ENCODE results near the gene DDRGK1. TPM values are rescaled to one million over a fixed set of nuclear protein-coding genes. Genes with fewer than 3 reads are reported as not detected.
A peak's percentile ranks its signal among the peaks of the same experiment; 100 is the strongest.

DDRGK1 gene
- polyA plus RNA-seq, 4 donors, result 37.1 to 96.9 (median 69.9) TPM

DNA sequence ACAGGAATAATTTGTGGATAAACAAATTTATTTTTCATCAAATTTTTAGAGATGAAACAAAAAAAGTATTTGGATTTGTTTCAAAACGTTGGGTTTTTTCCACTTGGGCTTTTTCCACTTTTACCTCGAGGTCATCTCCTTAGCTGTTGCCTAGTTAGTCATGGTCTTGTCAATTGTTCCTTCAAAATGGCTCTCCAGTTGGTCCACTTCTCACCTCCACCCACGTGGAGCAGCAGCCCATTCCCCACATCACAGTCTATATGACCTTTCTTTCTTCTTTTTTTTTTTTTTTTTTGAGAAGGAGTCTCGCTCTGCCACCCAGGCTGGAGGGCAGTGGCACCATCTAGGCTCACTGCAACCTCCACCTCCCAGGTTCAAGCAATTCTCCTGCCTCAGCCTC is 41.2 kb upstream of the DDRGK1 start:
- Histone ChIP-seq H3K9me3 (ENCODE audit: control insufficient read depth in 2 of 2, insufficient read depth in 1 of 2, low read depth in 1 of 2, low read length in 1 of 2) (no peaks in the 10 kb centered on the region), H3K27me3 (ENCODE audit: control insufficient read depth in 3 of 3, insufficient read depth in 3 of 3, low read length in 3 of 3) (peaks cover 0 to 69% (median 8%) of the 10 kb centered on the region in 3 donors), H3K27ac (ENCODE audit: low read depth in 1 of 3, low read length in 2 of 3) (no peak overlapping the region), H3K4me1 (ENCODE audit: control insufficient read depth in 3 of 3, insufficient read depth in 2 of 3, low read depth in 1 of 3, low read length in 2 of 3) (peaks cover 0 to 9% (median 2%) of the 10 kb centered on the region in 3 donors), H3K4me3 (ENCODE audit: low read depth in 1 of 3, low read length in 3 of 3) (no peak overlapping the region), H3K36me3 (ENCODE audit: control insufficient read depth in 3 of 3, insufficient read depth in 2 of 3, low read depth in 1 of 3, low read length in 3 of 3) (peaks cover 0 to 6% (median 0%) of the 10 kb centered on the region in 3 donors)
- no peak for DNase-seq
- no peak for FAIRE-seq
- 44 to 58% (median 57%) methylated on average over 4 of the region's 4 CpGs for WGBS, 3 donors

DNA sequence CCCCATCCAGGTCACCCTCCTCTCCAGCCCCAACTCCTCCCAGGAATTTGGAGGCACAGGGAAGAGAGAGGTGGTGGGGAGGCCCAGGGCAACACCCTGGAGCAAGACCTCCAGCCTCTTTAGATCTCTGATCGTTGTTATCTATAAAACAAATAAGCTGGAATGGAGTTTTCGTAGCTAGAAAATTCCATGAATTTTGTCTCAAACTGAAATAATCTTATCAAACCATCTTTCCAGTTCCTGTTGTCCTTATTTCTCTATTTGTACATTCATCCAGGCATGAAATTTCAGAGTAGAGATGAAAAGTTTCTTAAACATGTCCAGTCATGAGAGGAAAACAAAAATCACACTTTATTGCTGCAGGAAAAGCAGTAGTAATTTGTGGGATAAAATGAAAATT is 40.7 kb upstream of the DDRGK1 start:
- peaks cover 0 to 71% (median 10%) of the 10 kb centered on the region in 3 donors for H3K27me3 ChIP-seq (ENCODE audit: control insufficient read depth in 3 of 3, insufficient read depth in 3 of 3, low read length in 3 of 3)
- FAIRE-seq (no peak), DNase-seq (no peak)
- H3K36me3 ChIP-seq (ENCODE audit: control insufficient read depth in 3 of 3, insufficient read depth in 2 of 3, low read depth in 1 of 3, low read length in 3 of 3), result peaks cover 0 to 2% (median 0%) of the 10 kb centered on the region in 3 donors
- H3K4me1 ChIP-seq (ENCODE audit: control insufficient read depth in 3 of 3, insufficient read depth in 2 of 3, low read depth in 1 of 3, low read length in 2 of 3), result peaks cover 0 to 9% (median 2%) of the 10 kb centered on the region in 3 donors
- H3K4me3 ChIP-seq (ENCODE audit: low read depth in 1 of 3, low read length in 3 of 3), result no peak overlapping the region
- WGBS, 3 donors, result 39 to 66% (median 48%) methylated on average over 2 of the region's 2 CpGs
- H3K27ac ChIP-seq (ENCODE audit: low read depth in 1 of 3, low read length in 2 of 3), result no peak overlapping the region
- H3K9me3 ChIP-seq (ENCODE audit: control insufficient read depth in 2 of 2, insufficient read depth in 1 of 2, low read depth in 1 of 2, low read length in 1 of 2), result no peaks in the 10 kb centered on the region

DNA sequence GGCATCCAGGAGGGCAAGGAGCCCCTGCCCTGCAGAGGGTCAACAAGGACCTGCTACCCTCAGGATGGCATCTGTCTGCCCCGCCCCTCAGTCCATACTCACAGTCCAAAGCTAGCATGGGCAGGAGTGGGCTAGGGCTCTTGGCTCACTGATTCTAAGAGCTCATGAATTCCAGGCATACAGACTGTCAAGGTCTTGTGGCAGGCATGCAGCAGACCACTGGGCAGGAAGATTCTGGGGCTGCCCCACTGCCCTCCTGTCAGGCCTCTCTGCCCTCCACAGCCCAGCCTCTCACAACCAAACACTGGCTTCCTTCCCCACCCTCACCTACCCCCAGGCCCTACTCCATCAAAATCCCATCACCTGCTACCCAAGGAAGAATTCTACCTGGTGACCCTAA is 40.1 kb upstream of the DDRGK1 start:
- DNase-seq (no peak), FAIRE-seq (no peak)
- peaks cover 0 to 13% (median 2%) of the 10 kb centered on the region in 3 donors for H3K4me1 ChIP-seq (ENCODE audit: control insufficient read depth in 3 of 3, insufficient read depth in 2 of 3, low read depth in 1 of 3, low read length in 2 of 3)
- H3K9me3 ChIP-seq (ENCODE audit: control insufficient read depth in 2 of 2, insufficient read depth in 1 of 2, low read depth in 1 of 2, low read length in 1 of 2), result no peaks in the 10 kb centered on the region
- WGBS, 3 donors, result 69 to 95% (median 73%) methylated on average over 1 of the region's 1 CpG
- H3K36me3 ChIP-seq (ENCODE audit: control insufficient read depth in 3 of 3, insufficient read depth in 2 of 3, low read depth in 1 of 3, low read length in 3 of 3), result no peaks in the 10 kb centered on the region
- H3K27ac ChIP-seq (ENCODE audit: low read depth in 1 of 3, low read length in 2 of 3), result no peak overlapping the region
- H3K27me3 ChIP-seq (ENCODE audit: control insufficient read depth in 3 of 3, insufficient read depth in 3 of 3, low read length in 3 of 3), result peaks cover 0 to 71% (median 14%) of the 10 kb centered on the region in 3 donors
- H3K4me3 ChIP-seq (ENCODE audit: low read depth in 1 of 3, low read length in 3 of 3), result no peak overlapping the region

DNA sequence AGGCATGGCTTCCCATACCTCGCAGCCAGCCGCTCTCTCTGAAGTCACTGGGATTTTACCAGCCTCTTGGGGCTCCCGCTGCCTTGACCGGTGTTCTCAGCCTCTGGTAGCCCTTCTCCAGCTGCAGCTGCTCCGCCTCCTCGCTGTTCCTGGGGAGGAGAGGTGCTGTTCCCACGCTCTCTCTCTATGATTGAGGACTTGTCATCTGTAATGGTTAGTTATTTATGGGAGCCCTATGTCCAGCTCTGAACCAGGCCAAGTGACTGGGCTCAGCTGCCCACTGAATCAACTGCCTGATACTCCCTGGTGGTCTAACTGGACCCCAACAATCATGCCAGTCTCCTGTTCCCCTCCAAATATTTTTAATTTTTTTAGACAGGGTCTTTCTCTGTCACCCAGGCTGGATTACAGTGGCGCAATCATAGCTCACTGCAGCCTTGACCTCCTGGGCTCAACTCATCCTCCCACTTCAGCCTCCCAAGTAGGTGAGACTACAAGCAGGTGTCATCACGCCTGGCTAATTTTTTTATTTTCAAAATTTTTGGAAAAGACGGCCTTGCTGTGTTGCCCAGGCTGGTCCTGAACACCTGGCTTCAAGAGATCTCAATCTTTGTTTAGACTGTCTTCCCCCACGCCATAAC is 39.4 kb upstream of the DDRGK1 start:
- H3K27me3 ChIP-seq (ENCODE audit: control insufficient read depth in 3 of 3, insufficient read depth in 3 of 3, low read length in 3 of 3), result peaks cover 0 to 69% (median 14%) of the 10 kb centered on the region in 3 donors
- H3K36me3 ChIP-seq (ENCODE audit: control insufficient read depth in 3 of 3, insufficient read depth in 2 of 3, low read depth in 1 of 3, low read length in 3 of 3), result no peaks in the 10 kb centered on the region
- FAIRE-seq (no peak), DNase-seq (no peak)
- 73 to 76% (median 75%) methylated on average over 11 of the region's 11 CpGs for WGBS, 3 donors
- no peak overlapping the region for H3K27ac ChIP-seq (ENCODE audit: low read depth in 1 of 3, low read length in 2 of 3)
- no peak overlapping the region for H3K4me3 ChIP-seq (ENCODE audit: low read depth in 1 of 3, low read length in 3 of 3)
- no peaks in the 10 kb centered on the region for H3K9me3 ChIP-seq (ENCODE audit: control insufficient read depth in 2 of 2, insufficient read depth in 1 of 2, low read depth in 1 of 2, low read length in 1 of 2)
- peaks cover 0 to 15% (median 0%) of the 10 kb centered on the region in 3 donors for H3K4me1 ChIP-seq (ENCODE audit: control insufficient read depth in 3 of 3, insufficient read depth in 2 of 3, low read depth in 1 of 3, low read length in 2 of 3)

DNA sequence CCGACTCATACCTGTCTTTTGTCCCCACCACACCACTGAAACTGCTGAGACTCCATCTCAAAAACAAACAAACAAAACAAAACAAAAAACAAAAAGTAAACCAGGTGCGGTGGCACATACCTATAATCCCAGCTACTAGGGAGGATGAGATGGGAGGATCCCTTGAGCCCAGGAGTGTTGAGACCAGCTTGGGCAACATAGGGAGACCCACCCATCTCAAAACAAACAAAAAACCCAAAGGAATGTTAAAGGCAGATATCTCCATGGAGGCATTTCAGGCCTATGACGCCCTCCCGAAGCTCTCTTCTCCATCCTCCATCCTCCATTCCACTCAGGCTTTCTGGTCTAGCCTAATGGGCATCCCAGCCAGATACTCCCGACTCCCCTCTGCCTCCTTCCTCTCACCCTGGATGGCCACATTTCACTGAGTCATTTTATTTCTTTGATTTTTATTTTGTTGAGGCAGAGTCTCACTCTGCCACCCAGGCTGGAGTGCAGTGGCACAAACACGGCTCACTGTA is 37.8 kb upstream of the DDRGK1 start:
- Histone ChIP-seq H3K36me3 (ENCODE audit: control insufficient read depth in 3 of 3, insufficient read depth in 2 of 3, low read depth in 1 of 3, low read length in 3 of 3) (no peaks in the 10 kb centered on the region), H3K27me3 (ENCODE audit: control insufficient read depth in 3 of 3, insufficient read depth in 3 of 3, low read length in 3 of 3) (peaks cover 0 to 68% (median 19%) of the 10 kb centered on the region in 3 donors), H3K4me3 (ENCODE audit: low read depth in 1 of 3, low read length in 3 of 3) (no peak overlapping the region), H3K4me1 (ENCODE audit: control insufficient read depth in 3 of 3, insufficient read depth in 2 of 3, low read depth in 1 of 3, low read length in 2 of 3) (peaks cover 0 to 17% (median 0%) of the 10 kb centered on the region in 3 donors), H3K9me3 (ENCODE audit: control insufficient read depth in 2 of 2, insufficient read depth in 1 of 2, low read depth in 1 of 2, low read length in 1 of 2) (peaks cover 0 to 4% of the 10 kb centered on the region in 2 donors), H3K27ac (ENCODE audit: low read depth in 1 of 3, low read length in 2 of 3) (no peak overlapping the region)
- WGBS, 3 donors, result 46 to 67% (median 46%) methylated on average over 6 of the region's 6 CpGs
- DNase-seq (no peak), FAIRE-seq (no peak)

DNA sequence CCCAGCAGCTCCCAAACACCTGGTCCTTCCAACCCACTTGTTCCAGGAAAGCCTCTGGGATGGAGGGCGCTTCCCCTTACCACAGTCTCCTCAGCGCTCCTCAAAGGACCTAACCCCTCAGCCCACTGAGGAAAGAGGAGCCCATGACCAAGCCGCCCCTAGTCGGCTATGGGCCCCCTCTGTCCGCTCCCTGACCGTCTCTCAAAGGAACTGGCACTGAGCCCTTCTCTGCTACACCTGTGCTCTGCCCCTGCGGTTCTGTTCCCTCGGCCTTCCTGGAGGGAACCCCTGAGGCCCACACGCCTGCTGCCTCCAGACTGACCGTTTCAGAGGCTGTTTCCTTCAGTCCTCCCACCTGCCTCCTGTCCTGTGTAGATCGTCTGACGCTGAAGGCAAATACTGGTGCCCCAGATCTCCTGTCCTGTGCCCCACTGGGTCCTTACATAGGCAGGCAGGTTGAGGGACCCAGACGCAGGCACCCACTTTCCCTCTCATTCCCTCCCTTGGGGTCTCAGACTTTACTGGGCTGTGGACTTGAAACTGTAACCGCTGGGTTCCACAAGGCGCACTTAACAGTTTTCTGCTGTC is 36.4 kb upstream of the DDRGK1 start:
- Histone ChIP-seq H3K27ac (ENCODE audit: low read depth in 1 of 3, low read length in 2 of 3) (no peak overlapping the region), H3K4me1 (ENCODE audit: control insufficient read depth in 3 of 3, insufficient read depth in 2 of 3, low read depth in 1 of 3, low read length in 2 of 3) (peaks cover 0 to 17% (median 0%) of the 10 kb centered on the region in 3 donors), H3K36me3 (ENCODE audit: control insufficient read depth in 3 of 3, insufficient read depth in 2 of 3, low read depth in 1 of 3, low read length in 3 of 3) (no peaks in the 10 kb centered on the region), H3K9me3 (ENCODE audit: control insufficient read depth in 2 of 2, insufficient read depth in 1 of 2, low read depth in 1 of 2, low read length in 1 of 2) (peaks cover 0 to 4% of the 10 kb centered on the region in 2 donors), H3K4me3 (ENCODE audit: low read depth in 1 of 3, low read length in 3 of 3) (no peak overlapping the region), H3K27me3 (ENCODE audit: control insufficient read depth in 3 of 3, insufficient read depth in 3 of 3, low read length in 3 of 3) (peaks cover 5 to 76% (median 24%) of the 10 kb centered on the region in 3 donors)
- DNase-seq (no peak), FAIRE-seq (no peak)
- WGBS, 3 donors, result 57 to 82% (median 65%) methylated on average over 15 of the region's 15 CpGs

DNA sequence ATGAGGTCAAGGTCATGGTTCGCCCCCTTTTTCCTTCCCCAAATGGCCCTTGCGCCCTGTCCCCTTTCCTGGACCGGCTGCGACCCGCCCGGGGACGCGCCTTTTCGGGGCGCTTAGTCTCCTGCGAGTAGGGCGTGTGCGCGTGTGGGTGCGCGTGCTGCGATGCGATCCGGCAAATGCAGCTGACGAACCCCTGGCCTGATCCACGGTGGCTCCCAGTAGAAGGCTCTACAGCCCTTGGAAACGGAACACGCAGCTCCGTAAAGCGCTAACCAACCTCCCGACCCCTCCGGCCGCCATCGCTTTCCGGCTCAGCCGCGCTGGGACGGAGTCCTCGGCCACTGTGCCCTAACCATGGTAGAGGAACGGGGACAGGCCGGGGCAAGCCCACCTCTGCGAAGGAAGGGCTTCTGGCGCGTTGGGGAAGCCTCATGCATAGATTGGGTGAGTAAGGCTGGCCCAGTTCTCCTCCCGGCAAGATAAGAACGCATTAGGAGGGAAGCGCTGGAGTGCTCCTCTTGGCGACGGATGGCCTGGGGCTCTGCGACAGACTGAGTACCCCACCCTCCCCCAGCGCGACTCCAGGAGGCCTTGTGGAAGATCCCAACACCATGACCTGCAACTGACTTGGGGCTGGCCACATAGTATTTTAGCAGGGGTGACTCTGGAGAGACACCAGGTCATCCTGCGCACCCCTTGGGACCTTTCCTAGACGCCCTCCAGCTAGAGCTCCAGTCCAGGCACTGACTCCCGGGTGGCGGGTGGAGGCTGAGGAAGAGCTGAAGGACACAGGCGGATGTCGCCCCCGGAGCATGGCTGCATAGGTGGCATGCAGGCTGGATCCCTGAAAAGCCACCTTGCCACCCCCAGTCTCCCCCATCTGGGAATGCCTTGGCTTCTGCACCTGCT is 35.6 kb upstream of the DDRGK1 start:
- no peak overlapping the region for H3K27ac ChIP-seq (ENCODE audit: low read depth in 1 of 3, low read length in 2 of 3)
- FAIRE-seq, result no peak
- H3K4me1 ChIP-seq (ENCODE audit: control insufficient read depth in 3 of 3, insufficient read depth in 2 of 3, low read depth in 1 of 3, low read length in 2 of 3), result peaks cover 0 to 17% (median 0%) of the 10 kb centered on the region in 3 donors
- peak overlapping the region in 2 of 3 donors; percentile 46 to 80 for H3K4me3 ChIP-seq (ENCODE audit: low read depth in 1 of 3, low read length in 3 of 3)
- DNase-seq, result peak; percentile 16 to 38
- no peaks in the 10 kb centered on the region for H3K36me3 ChIP-seq (ENCODE audit: control insufficient read depth in 3 of 3, insufficient read depth in 2 of 3, low read depth in 1 of 3, low read length in 3 of 3)
- peaks cover 0 to 4% of the 10 kb centered on the region in 2 donors for H3K9me3 ChIP-seq (ENCODE audit: control insufficient read depth in 2 of 2, insufficient read depth in 1 of 2, low read depth in 1 of 2, low read length in 1 of 2)
- peaks cover 5 to 79% (median 27%) of the 10 kb centered on the region in 3 donors for H3K27me3 ChIP-seq (ENCODE audit: control insufficient read depth in 3 of 3, insufficient read depth in 3 of 3, low read length in 3 of 3)
- WGBS, 3 donors, result 7 to 16% (median 14%) methylated on average over 50 to 54 of the region's 54 CpGs
